OCI-LY7 (cell line): Measurements from ENCODE around the gene IRGQ.

Experiments
- CTCF ChIP-seq: fragments of 200-600 bp; sonication (generic); conservative IDR thresholded peaks from 2 replicates; pipeline ENCODE4 v1.5.1; 2014; ENCODE audit warnings: mild to moderate bottlenecking, antibody characterized with exemption, low read length, moderate library complexity, mixed read lengths
- EZH2phosphoT487 ChIP-seq: fragments of 200-600 bp; sonication (generic); IDR thresholded peaks from 2 replicates; pipeline ENCODE4 v1.6.1; 2018; ENCODE audit warnings: low read depth, borderline replicate concordance, mild to moderate bottlenecking, mixed run types, antibody characterized with exemption, low read length, moderate library complexity, mixed read lengths

- TF ChIP-seq CTCF (no peak), EZH2phosphoT487 (no peak)
Observed at GRCh38 chr19:43626838-43627237, 30.9 kb upstream of the IRGQ start.
